PFSK-1 (cell line): ENCODE measurements around the gene ID3.

Experiments used
- FOXP2 ChIP-seq: optimal IDR thresholded peaks from 2 replicates; pipeline ENCODE3; 2011; ENCODE audit warnings: borderline replicate concordance, control low read depth, inconsistent platforms; ENCODE audit not compliant: insufficient read depth; ENCODE audit errors: extremely low read length, extremely low read depth
- POLR2AphosphoS5 ChIP-seq: IDR thresholded peaks from 2 replicates; pipeline ENCODE4 v1.6.1; 2012; ENCODE audit warnings: low read depth, mild to moderate bottlenecking, control low read depth, low read length, moderate library complexity
- SIN3A ChIP-seq: IDR thresholded peaks from 2 replicates; pipeline ENCODE4 v1.6.1; 2012; ENCODE audit warnings: mild to moderate bottlenecking, low read length, moderate library complexity, borderline replicate concordance; ENCODE audit not compliant: insufficient read depth
- TAF1 ChIP-seq: IDR thresholded peaks from 2 replicates; pipeline ENCODE4 v1.6.1; 2012; ENCODE audit warnings: low read length, control low read depth, borderline replicate concordance; ENCODE audit not compliant: insufficient read depth
- TF ChIP-seq, protein P1 (sequence below), 2 experiments: IDR thresholded peaks; 2 replicates each; pipeline versions ENCODE4 v1.6.1 to v1.8.0; 2011 to 2012; ENCODE audit warnings: low read depth in 2 of 2, low read length in 2 of 2, control low read depth in 1 of 2, inconsistent platforms in 1 of 2, mild to moderate bottlenecking in 1 of 2, moderate library complexity in 1 of 2; ENCODE audit not compliant: insufficient read depth in 1 of 2

The ID3 gene

GRCh38 chr1:23573574-23574182 lies 14.4 kb upstream of the ID3 start:
- no peak for TF ChIP-seq SIN3A
- TF ChIP-seq TAF1 = no peak
- TF ChIP-seq FOXP2 = no peak
- TF ChIP-seq, protein P1, sequence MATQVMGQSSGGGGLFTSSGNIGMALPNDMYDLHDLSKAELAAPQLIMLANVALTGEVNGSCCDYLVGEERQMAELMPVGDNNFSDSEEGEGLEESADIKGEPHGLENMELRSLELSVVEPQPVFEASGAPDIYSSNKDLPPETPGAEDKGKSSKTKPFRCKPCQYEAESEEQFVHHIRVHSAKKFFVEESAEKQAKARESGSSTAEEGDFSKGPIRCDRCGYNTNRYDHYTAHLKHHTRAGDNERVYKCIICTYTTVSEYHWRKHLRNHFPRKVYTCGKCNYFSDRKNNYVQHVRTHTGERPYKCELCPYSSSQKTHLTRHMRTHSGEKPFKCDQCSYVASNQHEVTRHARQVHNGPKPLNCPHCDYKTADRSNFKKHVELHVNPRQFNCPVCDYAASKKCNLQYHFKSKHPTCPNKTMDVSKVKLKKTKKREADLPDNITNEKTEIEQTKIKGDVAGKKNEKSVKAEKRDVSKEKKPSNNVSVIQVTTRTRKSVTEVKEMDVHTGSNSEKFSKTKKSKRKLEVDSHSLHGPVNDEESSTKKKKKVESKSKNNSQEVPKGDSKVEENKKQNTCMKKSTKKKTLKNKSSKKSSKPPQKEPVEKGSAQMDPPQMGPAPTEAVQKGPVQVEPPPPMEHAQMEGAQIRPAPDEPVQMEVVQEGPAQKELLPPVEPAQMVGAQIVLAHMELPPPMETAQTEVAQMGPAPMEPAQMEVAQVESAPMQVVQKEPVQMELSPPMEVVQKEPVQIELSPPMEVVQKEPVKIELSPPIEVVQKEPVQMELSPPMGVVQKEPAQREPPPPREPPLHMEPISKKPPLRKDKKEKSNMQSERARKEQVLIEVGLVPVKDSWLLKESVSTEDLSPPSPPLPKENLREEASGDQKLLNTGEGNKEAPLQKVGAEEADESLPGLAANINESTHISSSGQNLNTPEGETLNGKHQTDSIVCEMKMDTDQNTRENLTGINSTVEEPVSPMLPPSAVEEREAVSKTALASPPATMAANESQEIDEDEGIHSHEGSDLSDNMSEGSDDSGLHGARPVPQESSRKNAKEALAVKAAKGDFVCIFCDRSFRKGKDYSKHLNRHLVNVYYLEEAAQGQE (IDR thresholded peaks at IDR 0.05; ENCODE audit: insufficient read depth in 1 of 2, low read depth in 2 of 2, low read length in 2 of 2) = no peak
- no peak for TF ChIP-seq POLR2AphosphoS5

DNA sequence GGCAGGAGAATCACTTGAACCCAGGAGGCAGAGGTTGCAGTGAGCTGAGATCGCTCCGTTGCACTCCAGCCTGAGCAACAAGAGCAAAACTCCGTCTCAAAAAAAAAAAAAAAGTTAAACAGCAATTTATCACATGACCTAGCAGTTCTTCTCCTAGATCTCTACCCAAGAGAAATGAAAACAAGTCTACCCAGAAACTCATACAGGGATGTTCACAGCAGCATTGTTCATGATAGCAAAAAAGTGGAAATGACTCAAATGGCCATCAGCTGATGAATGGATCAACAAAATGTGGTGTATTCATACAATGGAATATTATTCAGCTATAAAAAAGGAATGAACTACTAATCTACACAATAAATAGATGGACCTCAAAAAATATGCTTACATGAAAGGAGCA lies 12.2 kb upstream of the ID3 start:
- TF ChIP-seq, protein P1 (IDR thresholded peaks at IDR 0.05; ENCODE audit: insufficient read depth in 1 of 2, low read depth in 2 of 2, low read length in 2 of 2) = no peak
- TF ChIP-seq SIN3A = no peak

DNA sequence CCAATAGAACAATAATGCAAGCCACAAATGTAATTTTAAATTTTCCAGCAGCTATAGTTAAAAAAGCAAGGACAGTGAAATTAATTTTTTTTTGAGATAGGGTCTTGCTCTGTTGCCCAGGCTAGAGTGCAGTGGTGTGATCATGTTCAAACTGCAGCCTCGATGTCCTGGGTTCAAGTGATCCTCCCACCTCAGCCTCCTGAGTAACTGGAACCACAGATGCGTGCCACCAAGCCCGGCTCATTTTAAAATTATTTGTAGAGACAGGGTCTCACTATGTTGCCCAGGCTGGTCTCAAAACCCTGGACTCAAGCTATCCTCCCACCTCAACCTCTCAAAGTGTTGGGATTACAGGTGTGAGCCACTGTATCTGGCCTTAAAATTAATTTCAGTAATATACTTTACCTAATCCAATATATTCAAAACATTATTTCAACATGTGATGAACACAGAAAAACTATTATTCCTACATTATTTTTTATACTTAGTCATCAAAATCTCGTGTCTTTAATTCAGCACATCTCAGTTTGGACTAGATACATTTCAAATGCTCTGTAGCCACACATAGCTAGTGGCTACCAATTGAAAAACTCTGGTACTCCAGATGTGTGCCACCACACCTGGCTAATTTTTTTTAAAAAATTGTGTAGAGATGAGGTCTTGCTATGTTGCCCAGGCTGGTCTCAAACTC lies 10.8 kb upstream of the ID3 start:
- TF ChIP-seq TAF1 = no peak
- no peak for TF ChIP-seq POLR2AphosphoS5
- TF ChIP-seq FOXP2 = no peak
- TF ChIP-seq, protein P1 (IDR thresholded peaks at IDR 0.05; ENCODE audit: insufficient read depth in 1 of 2, low read depth in 2 of 2, low read length in 2 of 2) = no peak
- TF ChIP-seq SIN3A = no peak

DNA sequence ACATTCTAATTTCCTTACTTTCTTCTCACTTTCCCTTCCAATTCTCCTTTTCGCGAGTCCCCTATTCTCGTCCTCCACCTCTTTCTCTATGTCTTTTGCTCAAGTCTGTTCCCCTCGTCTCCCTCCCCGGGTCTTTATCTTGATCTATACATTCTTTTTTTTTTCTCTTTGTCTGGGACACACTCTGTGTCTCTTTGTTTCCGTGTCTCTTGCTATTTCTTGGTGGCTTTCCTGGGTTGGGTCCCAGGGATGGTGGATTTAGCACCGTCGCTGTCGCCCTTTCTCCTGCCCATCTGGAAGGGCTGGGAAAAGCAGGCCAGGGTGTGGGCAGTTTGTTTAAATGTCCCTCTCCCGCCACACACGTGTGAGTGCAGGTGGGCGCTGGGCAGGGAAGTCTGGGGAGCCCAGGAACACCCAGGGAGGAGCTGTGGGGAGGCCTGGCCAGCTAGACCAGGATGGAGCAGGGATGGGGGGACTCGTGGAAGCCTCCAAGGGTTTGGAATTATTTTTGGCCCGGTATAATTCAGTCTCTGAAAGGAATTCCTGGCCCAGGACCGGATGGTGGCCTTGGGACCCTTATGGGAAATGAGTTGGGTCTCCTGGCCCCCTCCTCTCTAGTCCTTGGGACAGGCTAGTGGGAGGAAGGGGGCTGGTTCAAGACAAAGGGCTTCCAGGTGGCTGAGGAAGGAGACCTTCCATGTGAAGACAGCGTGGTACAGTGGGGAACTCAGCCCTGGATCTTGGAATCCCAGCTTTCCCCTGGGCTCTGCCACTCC lies 9.5 kb upstream of the ID3 start:
- TF ChIP-seq TAF1 = no peak
- TF ChIP-seq SIN3A = no peak
- TF ChIP-seq, protein P1 (IDR thresholded peaks at IDR 0.05; ENCODE audit: insufficient read depth in 1 of 2, low read depth in 2 of 2, low read length in 2 of 2) = no peak
- no peak for TF ChIP-seq FOXP2
- no peak for TF ChIP-seq POLR2AphosphoS5
